Globus pallidus (tissue), 1 donor: ENCODE measurements around the gene BAG3.
A peak's percentile ranks its signal among the peaks of the same experiment; 100 is the strongest.
"Not testable (repeated sequence)": the region's sequence is repeated elsewhere in the genome, so short reads cannot be mapped to it uniquely, and the experiment has no call there.

Experiments
- DNase-seq: peaks from one replicate; pipeline ENCODE4 v3.0.0-alpha.2; 2015; ENCODE audit warnings: low spot score

The BAG3 gene

GRCh38 chr10:119693262-119693957 lies 42.2 kb downstream of the BAG3 start:
- DNase-seq, result peak; percentile 83

GRCh38 chr10:119694608-119695007 lies 43.4 kb downstream of the BAG3 start:
- no peak for DNase-seq

GRCh38 chr10:119700321-119700954 lies 49.3 kb downstream of the BAG3 start:
- no peak for DNase-seq

- no peak for DNase-seq
These were observed 50.7 kb downstream of the BAG3 start for GRCh38 chr10:119701861-119702260.

- no peak for DNase-seq
These were observed 51.4 kb downstream of the BAG3 start for GRCh38 chr10:119702583-119702982.

GRCh38 chr10:119703903-119704508 lies 52.8 kb downstream of the BAG3 start:
- DNase-seq, result no peak

- DNase-seq, result no peak
These were observed 54.3 kb downstream of the BAG3 start for GRCh38 chr10:119705434-119705831.

GRCh38 chr10:119706521-119707278 lies 55.5 kb downstream of the BAG3 start:
- no peak for DNase-seq

GRCh38 chr10:119707331-119707730 lies 56.2 kb downstream of the BAG3 start:
- not testable (repeated sequence) for DNase-seq

GRCh38 chr10:119710935-119711334 lies 59.8 kb downstream of the BAG3 start:
- not testable (repeated sequence) for DNase-seq

GRCh38 chr10:119713744-119714483 lies 62.7 kb downstream of the BAG3 start:
- no peak for DNase-seq

- DNase-seq, result no peak
These were observed 63.3 kb downstream of the BAG3 start for GRCh38 chr10:119714484-119714816.

GRCh38 chr10:119715628-119716505 lies 64.7 kb downstream of the BAG3 start:
- no peak for DNase-seq

- no peak for DNase-seq
These were observed 72.0 kb downstream of the BAG3 start for GRCh38 chr10:119723161-119723560.

- DNase-seq, result no peak
These were observed 72.4 kb downstream of the BAG3 start for GRCh38 chr10:119723624-119724023.

GRCh38 chr10:119724593-119725516 lies 73.7 kb downstream of the BAG3 start:
- DNase-seq, result peak; percentile 37

- DNase-seq, result no peak
These were observed 74.3 kb downstream of the BAG3 start for GRCh38 chr10:119725517-119725827.

GRCh38 chr10:119725828-119726675 lies 74.9 kb downstream of the BAG3 start, which contains the start of gene INPP5F:
INPP5F (plus strand) TSS chr10:119726050; CDS start chr10:119726263, 213 bp downstream.
- peak; percentile 99 for DNase-seq

- no peak for DNase-seq
These were observed 75.6 kb downstream of the BAG3 start for GRCh38 chr10:119726676-119727261.
